ENCODE measurements around the gene CRAMP1.

Gene CRAMP1

GRCh38 chr16:1656808-1657617, 44.9 kb downstream of the CRAMP1 start:
- H3K9me3 ChIP-seq (ENCODE audit: low read length), result no peaks in the 10 kb centered on the region
- no peaks in the 10 kb centered on the region for H3K27me3 ChIP-seq (ENCODE audit: insufficient read depth, low read length)
- H3K4me1 ChIP-seq (ENCODE audit: insufficient read depth, low read length), result no peaks in the 10 kb centered on the region
- peaks cover 75% of the 10 kb centered on the region for H3K36me3 ChIP-seq (ENCODE audit: insufficient read depth, low read length)
- no peak overlapping the region for H2AFZ ChIP-seq (ENCODE audit: low read depth, low read length)
- no peak overlapping the region for H3K4me3 ChIP-seq (ENCODE audit: low read length)

GRCh38 chr16:1657841-1658240, 45.7 kb downstream of the CRAMP1 start:
- Histone ChIP-seq H3K27me3 (ENCODE audit: insufficient read depth, low read length) (no peaks in the 10 kb centered on the region), H3K36me3 (ENCODE audit: insufficient read depth, low read length) (peaks cover 76% of the 10 kb centered on the region), H3K9me3 (ENCODE audit: low read length) (no peaks in the 10 kb centered on the region), H3K4me1 (ENCODE audit: insufficient read depth, low read length) (no peaks in the 10 kb centered on the region), H3K4me3 (ENCODE audit: low read length) (no peak overlapping the region), H2AFZ (ENCODE audit: low read depth, low read length) (no peak overlapping the region)

GRCh38 chr16:1659031-1659430, 46.9 kb downstream of the CRAMP1 start:
- Histone ChIP-seq H3K36me3 (ENCODE audit: insufficient read depth, low read length) (peaks cover 81% of the 10 kb centered on the region), H3K9me3 (ENCODE audit: low read length) (no peaks in the 10 kb centered on the region), H2AFZ (ENCODE audit: low read depth, low read length) (no peak overlapping the region), H3K4me3 (ENCODE audit: low read length) (no peak overlapping the region), H3K27me3 (ENCODE audit: insufficient read depth, low read length) (no peaks in the 10 kb centered on the region), H3K4me1 (ENCODE audit: insufficient read depth, low read length) (no peaks in the 10 kb centered on the region)

DNA sequence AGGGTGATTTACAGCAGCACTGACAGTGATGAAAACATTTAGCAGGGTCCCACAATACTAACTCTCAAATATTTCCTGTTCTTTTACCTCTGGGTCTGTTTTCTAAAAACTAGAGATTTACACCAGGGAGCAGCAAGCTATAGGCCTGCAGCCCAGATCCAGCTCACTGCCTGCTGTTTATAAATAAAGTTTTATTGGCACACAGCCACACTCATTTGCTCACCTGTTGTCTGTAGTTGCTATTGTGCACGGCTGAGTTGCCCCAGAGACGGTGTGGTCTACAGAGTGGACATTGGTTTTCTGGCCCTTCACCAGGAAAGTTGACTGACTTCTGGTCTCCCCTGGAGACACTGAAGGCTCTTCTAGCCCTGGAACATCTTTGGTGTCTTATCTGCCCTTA, 49.7 kb downstream of the CRAMP1 start:
- Histone ChIP-seq H3K4me3 (ENCODE audit: low read length) (no peak overlapping the region), H2AFZ (ENCODE audit: low read depth, low read length) (no peak overlapping the region), H3K36me3 (ENCODE audit: insufficient read depth, low read length) (peaks cover 83% of the 10 kb centered on the region), H3K9me3 (ENCODE audit: low read length) (no peaks in the 10 kb centered on the region), H3K4me1 (ENCODE audit: insufficient read depth, low read length) (no peaks in the 10 kb centered on the region), H3K27me3 (ENCODE audit: insufficient read depth, low read length) (no peaks in the 10 kb centered on the region)

GRCh38 chr16:1662543-1662942, 50.4 kb downstream of the CRAMP1 start:
- Histone ChIP-seq H3K4me3 (ENCODE audit: low read length) (no peak overlapping the region), H2AFZ (ENCODE audit: low read depth, low read length) (no peak overlapping the region), H3K27me3 (ENCODE audit: insufficient read depth, low read length) (no peaks in the 10 kb centered on the region), H3K9me3 (ENCODE audit: low read length) (no peaks in the 10 kb centered on the region), H3K4me1 (ENCODE audit: insufficient read depth, low read length) (no peaks in the 10 kb centered on the region), H3K36me3 (ENCODE audit: insufficient read depth, low read length) (peaks cover 83% of the 10 kb centered on the region)

- Histone ChIP-seq H3K27me3 (ENCODE audit: insufficient read depth, low read length) (no peaks in the 10 kb centered on the region), H3K4me3 (ENCODE audit: low read length) (no peak overlapping the region), H3K4me1 (ENCODE audit: insufficient read depth, low read length) (no peaks in the 10 kb centered on the region), H3K9me3 (ENCODE audit: low read length) (no peaks in the 10 kb centered on the region), H3K36me3 (ENCODE audit: insufficient read depth, low read length) (peaks cover 89% of the 10 kb centered on the region), H2AFZ (ENCODE audit: low read depth, low read length) (no peak overlapping the region)
Observed at GRCh38 chr16:1665829-1666228, 53.7 kb downstream of the CRAMP1 start.

GRCh38 chr16:1666316-1666715, 54.2 kb downstream of the CRAMP1 start:
- Histone ChIP-seq H3K4me1 (ENCODE audit: insufficient read depth, low read length) (no peaks in the 10 kb centered on the region), H3K27me3 (ENCODE audit: insufficient read depth, low read length) (no peaks in the 10 kb centered on the region), H3K9me3 (ENCODE audit: low read length) (no peaks in the 10 kb centered on the region), H2AFZ (ENCODE audit: low read depth, low read length) (no peak overlapping the region), H3K36me3 (ENCODE audit: insufficient read depth, low read length) (peaks cover 93% of the 10 kb centered on the region), H3K4me3 (ENCODE audit: low read length) (no peak overlapping the region)

GRCh38 chr16:1667271-1667670, 55.1 kb downstream of the CRAMP1 start:
- Histone ChIP-seq H3K4me1 (ENCODE audit: insufficient read depth, low read length) (no peaks in the 10 kb centered on the region), H3K27me3 (ENCODE audit: insufficient read depth, low read length) (no peaks in the 10 kb centered on the region), H3K36me3 (ENCODE audit: insufficient read depth, low read length) (peaks cover 95% of the 10 kb centered on the region), H3K4me3 (ENCODE audit: low read length) (no peak overlapping the region), H2AFZ (ENCODE audit: low read depth, low read length) (no peak overlapping the region), H3K9me3 (ENCODE audit: low read length) (no peaks in the 10 kb centered on the region)

DNA sequence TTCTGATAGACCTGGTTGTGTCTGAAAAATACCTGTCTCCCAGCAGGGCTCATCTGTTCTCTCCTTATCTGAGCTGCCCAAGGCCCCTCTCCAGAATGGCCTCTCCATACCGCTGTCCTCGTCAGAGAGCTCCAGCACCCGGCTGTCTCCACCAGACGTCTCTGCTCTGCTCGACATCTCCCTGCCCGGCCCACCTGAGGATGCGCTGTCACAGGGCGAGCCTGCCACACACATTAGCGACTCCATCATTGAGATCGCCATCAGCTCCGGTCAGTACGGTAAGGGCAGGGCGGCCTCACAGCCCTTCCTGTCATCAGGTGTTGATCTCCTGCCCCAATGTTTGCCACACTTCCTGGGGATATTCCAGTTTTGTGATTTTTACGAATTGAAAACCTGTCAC, 55.8 kb downstream of the CRAMP1 start:
- H3K9me3 ChIP-seq (ENCODE audit: low read length), result no peaks in the 10 kb centered on the region
- peaks cover 95% of the 10 kb centered on the region for H3K36me3 ChIP-seq (ENCODE audit: insufficient read depth, low read length)
- no peak overlapping the region for H2AFZ ChIP-seq (ENCODE audit: low read depth, low read length)
- H3K4me1 ChIP-seq (ENCODE audit: insufficient read depth, low read length), result no peaks in the 10 kb centered on the region
- H3K4me3 ChIP-seq (ENCODE audit: low read length), result no peak overlapping the region
- H3K27me3 ChIP-seq (ENCODE audit: insufficient read depth, low read length), result no peaks in the 10 kb centered on the region

GRCh38 chr16:1668612-1669319, 56.6 kb downstream of the CRAMP1 start:
- no peaks in the 10 kb centered on the region for H3K4me1 ChIP-seq (ENCODE audit: insufficient read depth, low read length)
- no peak overlapping the region for H2AFZ ChIP-seq (ENCODE audit: low read depth, low read length)
- no peaks in the 10 kb centered on the region for H3K9me3 ChIP-seq (ENCODE audit: low read length)
- no peak overlapping the region for H3K4me3 ChIP-seq (ENCODE audit: low read length)
- H3K27me3 ChIP-seq (ENCODE audit: insufficient read depth, low read length), result no peaks in the 10 kb centered on the region
- H3K36me3 ChIP-seq (ENCODE audit: insufficient read depth, low read length), result peaks cover 96% of the 10 kb centered on the region

DNA sequence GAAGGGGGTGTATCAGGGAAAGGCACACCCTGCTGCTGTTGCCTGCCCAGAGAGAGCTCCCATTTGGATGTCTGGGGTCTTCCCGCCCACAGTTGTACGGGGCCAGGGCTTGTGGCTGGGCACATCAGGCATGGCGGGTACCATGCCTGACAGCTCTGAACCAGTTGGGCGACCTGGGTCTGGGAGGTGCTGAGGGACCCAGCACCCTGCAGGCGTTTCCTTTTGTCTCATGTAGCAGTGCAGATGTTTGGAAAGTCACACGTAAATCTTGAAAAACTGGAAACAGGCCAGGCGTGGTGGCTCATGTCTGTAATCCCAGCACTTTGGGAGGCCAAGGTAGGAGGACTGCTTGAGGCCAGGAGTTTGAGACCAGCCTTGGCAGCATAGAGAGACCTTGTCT, 57.5 kb downstream of the CRAMP1 start:
- H3K36me3 ChIP-seq (ENCODE audit: insufficient read depth, low read length), result peaks cover 98% of the 10 kb centered on the region
- H3K4me1 ChIP-seq (ENCODE audit: insufficient read depth, low read length), result no peaks in the 10 kb centered on the region
- H3K27me3 ChIP-seq (ENCODE audit: insufficient read depth, low read length), result no peaks in the 10 kb centered on the region

DNA sequence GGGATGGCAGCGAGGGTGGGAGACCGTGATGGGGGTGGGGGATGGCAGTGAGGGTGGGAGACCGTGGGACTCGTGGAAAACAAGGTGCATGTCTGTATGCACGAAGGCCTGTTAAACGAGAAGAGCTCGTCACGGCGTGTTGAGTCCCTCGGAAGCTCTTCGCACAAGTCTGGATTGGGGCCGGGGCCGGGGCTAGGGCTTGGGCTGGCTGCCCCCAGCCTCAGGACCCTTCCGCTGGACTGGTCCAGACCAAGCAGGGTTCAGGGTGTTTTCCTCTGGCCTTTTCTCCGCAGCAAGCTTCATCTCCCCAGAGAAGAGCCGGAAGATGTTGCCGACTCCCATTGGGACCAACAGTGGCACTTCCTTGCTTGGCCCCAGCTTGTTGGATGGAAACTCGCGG, 58.2 kb downstream of the CRAMP1 start:
- Histone ChIP-seq H3K9me3 (ENCODE audit: low read length) (no peaks in the 10 kb centered on the region), H3K4me3 (ENCODE audit: low read length) (no peak overlapping the region), H2AFZ (ENCODE audit: low read depth, low read length) (no peak overlapping the region), H3K4me1 (ENCODE audit: insufficient read depth, low read length) (no peaks in the 10 kb centered on the region), H3K36me3 (ENCODE audit: insufficient read depth, low read length) (peaks cover 98% of the 10 kb centered on the region), H3K27me3 (ENCODE audit: insufficient read depth, low read length) (no peaks in the 10 kb centered on the region)

More for the DNA sequence above, 57.5 kb downstream of the CRAMP1 start:
- H3K9me3 ChIP-seq (ENCODE audit: low read length), result no peaks in the 10 kb centered on the region
- H3K4me3 ChIP-seq (ENCODE audit: low read length), result no peak overlapping the region
- no peak overlapping the region for H2AFZ ChIP-seq (ENCODE audit: low read depth, low read length)

GRCh38 chr16:1670866-1671265, 58.7 kb downstream of the CRAMP1 start:
- H2AFZ ChIP-seq (ENCODE audit: low read depth, low read length), result no peak overlapping the region
- H3K9me3 ChIP-seq (ENCODE audit: low read length), result no peaks in the 10 kb centered on the region
- no peaks in the 10 kb centered on the region for H3K4me1 ChIP-seq (ENCODE audit: insufficient read depth, low read length)
- H3K36me3 ChIP-seq (ENCODE audit: insufficient read depth, low read length), result peaks cover 96% of the 10 kb centered on the region
- H3K4me3 ChIP-seq (ENCODE audit: low read length), result no peak overlapping the region
- no peaks in the 10 kb centered on the region for H3K27me3 ChIP-seq (ENCODE audit: insufficient read depth, low read length)

Data from neuron (in vitro differentiated cells).